HL-60 (cell line): ENCODE measurements around the gene MAD2L2.

Experiments used
- DNase-seq, 2 experiments: peaks; one replicate each; pipeline ENCODE4 v3.0.0-alpha.2; 2010 to 2020; ENCODE audit warnings: low read depth in 1 of 2, low spot score in 1 of 2
- H3K27ac ChIP-seq: fragments of 250-450 bp; sonication (Bioruptor Pico); replicated peaks from 2 replicates; pipeline ENCODE4 v1.5.1; 2020; ENCODE audit warnings: mild to moderate bottlenecking, moderate library complexity
- H3K27me3 ChIP-seq: fragments of 250-450 bp; sonication (Bioruptor Pico); 2 replicates; pipeline ENCODE4 v1.5.1; 2021; ENCODE audit warnings: mild to moderate bottlenecking, moderate library complexity; ENCODE audit not compliant: insufficient read depth, poor library complexity, severe bottlenecking
- H3K4me3 ChIP-seq: replicated peaks from 2 replicates; pipeline ENCODE4 v1.5.1; 2011; ENCODE audit warnings: mild to moderate bottlenecking, control low read depth, low read length; ENCODE audit not compliant: insufficient read depth
- CTCF ChIP-seq: IDR thresholded peaks from one replicate; pipeline ENCODE4 v1.5.1; 2011; ENCODE audit warnings: low read length, control low read depth, inconsistent platforms; ENCODE audit not compliant: insufficient read depth
- GABPA ChIP-seq: IDR thresholded peaks from 2 replicates; pipeline ENCODE4 v1.6.1; 2012; ENCODE audit warnings: low read depth
- POLR2AphosphoS5 ChIP-seq: IDR thresholded peaks from 2 replicates; pipeline ENCODE4 v1.6.1; 2012; ENCODE audit warnings: low read depth
- REST ChIP-seq: IDR thresholded peaks from 2 replicates; pipeline ENCODE4 v1.6.1; 2012; ENCODE audit warnings: low read depth; ENCODE audit not compliant: insufficient replicate concordance
- SPI1 ChIP-seq: IDR thresholded peaks from 2 replicates; pipeline ENCODE4 v1.6.1; 2012; ENCODE audit warnings: low read depth, mild to moderate bottlenecking, borderline replicate concordance

MAD2L2 gene

DNA sequence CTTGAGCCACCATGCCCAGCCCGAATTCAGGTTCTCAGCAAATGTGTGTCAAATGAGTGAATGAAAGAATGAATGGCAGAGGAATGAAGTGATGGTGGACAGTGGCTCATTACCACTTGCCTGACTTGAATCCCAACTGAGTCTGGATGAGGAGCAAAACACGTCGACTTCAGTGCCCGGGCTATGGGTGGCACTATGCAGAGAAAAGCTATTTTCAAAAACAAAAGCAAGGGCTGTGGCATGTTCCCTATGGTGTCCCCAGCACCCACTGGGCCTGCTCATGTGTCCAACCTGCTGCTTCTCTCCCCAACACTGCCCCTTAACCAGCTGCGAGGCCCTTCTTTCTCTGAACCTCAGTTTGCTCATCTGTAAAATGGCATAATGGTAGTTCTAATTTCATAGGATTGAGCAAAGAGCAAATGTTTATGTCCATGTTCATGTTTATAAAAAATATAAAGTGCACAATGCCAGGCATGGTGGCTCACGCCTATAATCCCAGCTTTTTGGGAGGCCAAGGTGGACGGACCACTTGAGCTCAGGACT lies 4.3 kb upstream of the MAD2L2 start:
- H3K4me3 ChIP-seq: no peak overlapping the region
- H3K27me3 ChIP-seq: peaks cover 1% of the 10 kb centered on the region
- no peak overlapping the region for H3K27ac ChIP-seq
- no peak for TF ChIP-seq CTCF
- TF ChIP-seq REST: no peak
- no peak for TF ChIP-seq SPI1
- TF ChIP-seq POLR2AphosphoS5: no peak
- TF ChIP-seq GABPA: no peak
- no peak for DNase-seq

DNA sequence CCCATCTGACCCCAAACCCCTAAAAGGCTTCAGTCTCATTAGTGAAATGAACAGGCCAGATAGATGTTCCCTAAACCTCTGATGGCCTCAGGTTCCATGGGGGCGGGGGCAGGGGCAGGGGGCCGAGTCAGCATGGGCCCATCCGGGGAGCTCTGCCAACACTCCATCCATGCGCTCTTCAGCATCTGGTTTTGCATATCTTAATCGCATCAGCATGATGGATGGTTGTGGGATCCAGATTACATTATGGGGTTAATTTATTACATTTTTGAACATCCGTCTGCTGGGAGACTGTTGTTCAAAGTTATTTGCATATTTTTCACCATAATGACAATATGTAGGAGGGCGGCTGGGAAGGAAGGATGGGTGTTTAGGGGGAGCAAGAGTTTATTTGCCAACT lies 3.1 kb upstream of the MAD2L2 start:
- Histone ChIP-seq H3K27ac (no peak overlapping the region), H3K27me3 (no peaks in the 10 kb centered on the region), H3K4me3 (no peak overlapping the region)
- TF ChIP-seq POLR2AphosphoS5 (no peak), SPI1 (no peak), CTCF (no peak), REST (no peak), GABPA (no peak)
- DNase-seq: no peak

- no peak overlapping the region for H3K27ac ChIP-seq
- no peak overlapping the region for H3K4me3 ChIP-seq
- no peak for TF ChIP-seq REST
- no peak for TF ChIP-seq POLR2AphosphoS5
- H3K27me3 ChIP-seq: no peaks in the 10 kb centered on the region
- DNase-seq: no peak
These were observed 1.9 kb upstream of the MAD2L2 start for GRCh38 chr1:11682799-11683198.

- Histone ChIP-seq H3K27ac (no peak overlapping the region), H3K4me3 (no peak overlapping the region), H3K27me3 (no peaks in the 10 kb centered on the region)
- TF ChIP-seq SPI1 (no peak), CTCF (no peak), REST (no peak), POLR2AphosphoS5 (no peak), GABPA (no peak)
- DNase-seq: no peak
These were observed 1.4 kb upstream of the MAD2L2 start for GRCh38 chr1:11682287-11682771.
